GM19397 (cell line): ENCODE measurements around the gene COPS3.
A peak's percentile ranks its signal among the peaks of the same experiment; 100 is the strongest.
"Not testable (repeated sequence)": the region's sequence is repeated elsewhere in the genome, so short reads cannot be mapped to it uniquely, and the experiment has no call there.

Experiments
- ATAC-seq: cut with Tn5 transposase; IDR thresholded peaks from one replicate; pipeline ENCODE4 v1.9.1; 2021; ENCODE audit warnings: mild to moderate bottlenecking, moderate library complexity; ENCODE audit not compliant: unreplicated experiment

The COPS3 gene

DNA sequence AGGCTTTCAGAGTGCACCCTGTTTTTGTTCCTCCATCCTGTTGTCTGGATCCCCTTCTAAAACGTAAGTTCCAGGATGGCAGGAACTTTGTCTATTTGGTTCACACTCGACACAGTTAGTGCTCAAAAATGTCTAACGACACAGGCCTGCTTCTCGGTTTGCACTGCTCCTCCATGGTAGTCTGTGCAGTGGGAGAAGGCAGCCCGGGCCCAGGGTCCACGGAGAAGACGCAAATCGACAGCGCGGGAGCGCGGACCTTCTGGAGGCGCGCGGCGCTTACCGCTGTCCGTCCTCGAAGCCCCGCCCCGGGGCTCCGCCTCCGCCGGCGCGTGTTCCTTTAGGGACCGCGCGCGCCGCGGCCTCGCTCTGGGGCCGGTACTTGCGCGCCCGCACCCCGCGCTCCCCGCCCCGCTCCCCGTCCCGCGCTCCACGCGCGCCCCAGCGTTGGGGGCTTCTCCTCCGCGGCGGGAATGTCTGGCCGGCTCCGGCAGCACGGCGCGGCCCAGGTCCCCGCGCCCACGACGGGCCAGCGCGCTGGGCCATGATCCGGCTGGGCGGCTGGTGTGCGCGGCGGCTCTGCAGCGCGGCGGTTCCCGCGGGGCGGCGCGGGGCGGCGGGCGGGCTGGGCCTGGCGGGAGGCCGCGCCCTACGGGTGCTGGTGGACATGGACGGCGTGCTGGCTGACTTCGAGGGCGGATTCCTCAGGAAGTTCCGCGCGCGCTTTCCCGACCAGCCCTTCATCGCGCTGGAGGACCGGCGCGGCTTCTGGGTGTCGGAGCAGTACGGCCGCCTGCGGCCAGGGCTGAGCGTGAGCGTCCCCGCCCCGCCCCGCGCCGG lies 22.2 kb upstream of the COPS3 start, which contains the start of gene NT5M:
Gene NT5M, plus strand, starts transcription at position 364 of the 837 bp plus-strand sequence. Its CDS starts 178 bp downstream, at position 542.
- peak; percentile 63 for ATAC-seq

DNA sequence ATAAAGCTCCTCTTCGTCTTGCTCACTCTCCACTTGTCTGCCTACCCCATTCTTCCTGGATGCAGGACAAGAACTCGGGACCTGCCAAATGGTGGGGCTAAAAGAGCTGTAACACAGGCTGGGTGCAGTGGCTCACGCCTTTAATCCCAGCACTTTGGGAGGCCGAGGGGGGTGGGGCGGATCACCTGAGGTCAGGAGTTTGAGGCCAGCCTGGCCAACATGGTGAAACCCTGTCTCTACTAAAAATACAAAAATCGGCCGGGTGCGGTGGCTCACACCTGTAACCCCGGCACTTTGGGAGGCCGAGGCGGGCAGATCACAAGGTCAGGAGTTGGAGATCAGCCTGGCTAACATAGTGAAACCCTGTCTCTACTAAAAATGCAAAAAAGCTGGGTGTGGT lies 20.6 kb upstream of the COPS3 start:
- not testable (repeated sequence) for ATAC-seq

DNA sequence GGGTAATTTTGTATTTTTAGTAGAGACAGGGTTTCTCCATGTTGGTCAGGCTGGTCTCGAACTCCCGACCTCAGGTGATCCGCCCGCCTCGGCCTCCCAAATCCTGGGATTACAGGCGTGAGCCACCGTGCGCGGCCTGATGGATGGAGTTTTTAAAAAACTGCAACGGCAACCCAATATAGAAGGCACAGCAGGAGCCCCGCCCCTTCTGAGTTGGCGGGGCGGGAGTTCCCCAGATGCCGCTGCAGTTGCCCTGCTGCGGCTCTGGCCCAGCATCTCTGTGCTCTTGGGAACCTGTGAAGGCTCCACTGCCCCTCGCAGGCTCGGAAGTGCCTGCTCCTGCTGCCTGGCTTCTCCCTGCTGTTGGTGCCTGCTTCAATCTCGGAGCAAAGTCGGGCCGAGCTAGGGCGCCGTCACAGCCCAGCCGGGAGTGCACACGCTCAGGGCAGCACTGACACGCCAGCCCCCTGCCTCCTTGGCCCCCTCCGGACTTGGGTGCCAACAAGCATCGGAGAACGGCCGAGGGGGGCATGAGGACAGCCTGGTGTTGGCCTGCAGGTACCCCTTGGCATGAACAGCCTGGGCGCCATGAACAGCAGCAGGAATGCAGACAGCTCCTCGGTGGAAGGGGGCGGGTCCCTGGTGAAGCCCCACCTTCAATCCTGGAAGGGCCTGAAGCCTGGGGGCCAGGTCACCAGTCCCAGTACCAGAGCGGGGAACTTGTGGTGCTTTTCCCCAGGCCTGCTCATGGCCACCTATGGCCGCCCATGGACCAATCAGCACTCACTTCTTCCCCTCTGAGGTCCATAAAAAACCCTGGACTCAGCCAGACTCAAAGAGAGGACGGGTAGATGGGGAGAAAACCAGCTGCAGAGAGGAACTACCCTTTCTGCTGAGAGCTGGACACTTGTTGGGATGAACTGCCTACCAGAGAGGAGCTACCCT lies 19.9 kb upstream of the COPS3 start:
- ATAC-seq: no peak

DNA sequence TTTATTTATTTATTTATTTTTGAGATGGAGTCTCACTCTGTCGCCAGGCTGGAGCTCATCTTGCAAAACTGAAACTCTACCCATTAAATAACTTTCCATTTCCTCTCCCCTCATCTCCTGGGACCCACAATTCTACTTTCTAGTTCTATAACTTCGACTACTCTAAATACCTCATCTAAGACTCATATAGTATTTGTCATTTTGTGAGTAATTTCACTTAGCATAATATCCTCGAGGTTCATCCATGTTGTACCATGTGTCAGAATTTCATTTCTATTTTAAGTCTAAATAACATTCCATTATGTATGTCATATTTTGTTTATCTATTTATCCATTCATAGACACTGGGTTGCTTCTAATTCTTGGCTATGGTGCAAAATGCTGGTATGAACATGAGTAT lies 17.1 kb upstream of the COPS3 start:
- ATAC-seq: no peak

DNA sequence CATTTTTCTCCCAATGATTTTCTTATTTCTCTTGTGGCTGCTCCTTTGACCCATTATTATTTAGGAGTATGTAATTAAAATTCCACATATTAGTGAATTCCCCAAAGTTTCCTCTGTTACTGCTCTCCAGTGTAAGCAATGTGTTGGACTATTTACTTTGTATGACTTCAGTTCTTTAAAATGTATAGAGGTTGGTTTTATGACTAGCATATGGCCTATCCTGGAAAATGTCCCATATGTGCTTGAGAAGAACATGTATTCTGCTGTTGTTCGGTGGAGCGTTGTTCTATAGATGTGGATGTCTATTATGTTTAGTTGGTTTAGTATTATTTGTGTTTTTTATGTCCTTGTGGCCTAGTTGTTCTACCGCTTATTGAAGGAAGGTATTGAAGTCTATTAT lies 16.2 kb upstream of the COPS3 start:
- ATAC-seq: no peak

DNA sequence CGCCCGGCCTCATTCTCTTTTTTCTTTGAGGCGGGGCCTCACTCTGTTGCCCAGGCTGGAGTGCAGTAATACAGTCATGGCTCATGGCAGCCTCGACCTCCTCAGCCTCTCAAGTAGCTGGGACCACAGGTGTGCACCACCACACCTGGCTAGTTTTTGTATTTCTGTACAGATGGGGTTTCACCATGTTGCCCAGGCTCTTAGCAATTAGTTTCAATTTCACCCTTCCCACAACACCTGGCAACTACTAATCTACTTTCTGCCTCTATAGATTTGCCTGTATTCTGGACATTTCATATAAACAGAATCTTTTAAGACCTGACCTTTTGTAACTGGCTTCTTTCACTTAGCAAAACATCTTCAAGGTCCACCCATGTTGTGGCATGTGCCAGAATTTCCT lies 14.1 kb upstream of the COPS3 start:
- no peak for ATAC-seq

DNA sequence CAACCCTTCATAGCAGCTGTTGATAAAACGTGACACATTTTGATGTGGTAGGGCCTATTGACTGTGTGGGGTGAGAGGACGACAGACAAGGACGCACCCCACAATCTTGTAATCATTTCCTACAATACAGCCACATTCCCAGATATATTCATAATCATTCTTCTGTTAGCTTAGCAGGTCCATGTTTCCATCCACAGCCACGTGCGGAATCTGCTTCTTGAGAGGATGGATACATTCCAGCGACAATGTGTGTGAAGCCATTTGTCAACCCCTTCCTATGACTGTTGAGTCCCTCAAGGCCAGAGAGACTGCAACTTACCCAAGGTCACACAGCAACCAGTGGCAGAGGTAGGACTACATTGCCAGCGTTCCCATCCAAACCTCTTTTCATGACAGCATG lies 8.7 kb upstream of the COPS3 start:
- no peak for ATAC-seq

DNA sequence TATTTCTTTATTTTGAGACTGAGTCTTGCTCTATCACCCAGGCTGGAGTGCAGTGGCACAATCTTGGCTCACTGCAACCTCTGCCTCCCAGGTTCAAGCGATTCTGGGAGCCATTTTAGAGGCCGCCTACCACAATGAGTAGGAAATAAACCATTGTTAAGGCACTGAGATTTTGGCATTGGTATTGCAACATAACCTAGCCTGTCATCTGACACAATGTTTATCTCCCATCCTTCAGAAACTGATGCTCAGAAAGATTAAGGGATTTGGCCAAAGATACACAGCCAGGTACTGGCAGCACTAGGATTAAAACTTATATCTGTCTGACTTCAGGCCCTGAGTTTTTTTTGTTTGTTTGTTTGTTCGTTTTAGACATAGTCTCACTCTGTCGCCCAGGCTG lies 8.0 kb upstream of the COPS3 start:
- no peak for ATAC-seq

DNA sequence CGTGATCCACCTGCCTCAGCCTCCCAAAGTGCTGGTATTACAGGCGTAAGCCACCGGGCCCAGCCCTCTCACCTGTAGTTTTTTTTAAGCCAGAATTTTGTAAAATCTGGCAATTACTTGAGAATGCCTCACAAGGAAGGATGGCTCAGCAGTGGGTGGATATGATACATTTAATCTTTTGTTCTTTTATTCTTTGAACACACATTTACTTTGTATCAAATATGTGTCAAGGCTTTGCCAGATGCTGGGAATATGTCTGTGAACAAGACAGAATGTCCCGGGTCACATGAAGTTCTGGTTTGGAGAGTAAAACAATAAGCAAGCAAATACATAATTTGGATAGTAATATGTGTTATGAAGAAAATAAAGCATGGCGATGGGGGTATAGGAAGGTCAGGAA lies 4.9 kb upstream of the COPS3 start:
- no peak for ATAC-seq

DNA sequence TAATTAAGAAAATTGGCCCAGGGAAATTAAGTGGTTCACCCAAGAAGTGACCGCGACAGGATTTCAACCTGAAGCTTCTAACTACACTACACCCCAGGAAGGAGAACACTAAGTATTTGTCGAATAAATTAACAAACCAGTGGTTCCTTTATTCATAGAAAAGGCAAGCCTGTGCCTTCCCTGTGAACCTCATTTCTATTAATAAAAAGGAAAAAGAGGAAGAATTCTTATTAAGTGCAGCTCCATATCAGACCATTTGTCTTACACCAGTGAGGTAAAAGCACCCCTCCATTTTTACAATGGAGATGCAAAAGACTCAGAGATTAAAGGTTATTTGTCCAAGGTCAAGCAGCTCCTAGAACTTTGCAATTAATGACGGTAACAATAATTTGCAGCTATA lies 1.7 kb downstream of the COPS3 start:
- ATAC-seq: no peak

DNA sequence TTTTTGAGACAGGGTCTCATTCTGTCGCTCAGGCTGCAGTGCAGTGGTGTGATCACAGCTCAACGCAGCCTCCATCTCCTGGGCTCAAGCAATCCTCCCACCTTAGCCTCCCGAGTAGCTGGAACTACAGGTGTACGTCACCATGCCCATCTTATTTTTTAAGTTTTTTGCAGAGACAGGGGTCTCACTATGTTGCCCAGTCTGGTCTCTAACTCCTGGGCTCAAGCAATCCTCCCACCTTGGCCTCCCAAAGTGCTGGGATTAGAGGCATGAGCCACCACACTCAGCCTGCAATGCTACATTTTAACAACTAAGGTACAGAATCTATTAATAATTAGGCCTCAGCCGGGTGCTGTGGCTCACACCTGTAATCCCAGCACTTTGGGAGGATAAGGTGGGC lies 3.6 kb downstream of the COPS3 start:
- ATAC-seq: not testable (repeated sequence)

DNA sequence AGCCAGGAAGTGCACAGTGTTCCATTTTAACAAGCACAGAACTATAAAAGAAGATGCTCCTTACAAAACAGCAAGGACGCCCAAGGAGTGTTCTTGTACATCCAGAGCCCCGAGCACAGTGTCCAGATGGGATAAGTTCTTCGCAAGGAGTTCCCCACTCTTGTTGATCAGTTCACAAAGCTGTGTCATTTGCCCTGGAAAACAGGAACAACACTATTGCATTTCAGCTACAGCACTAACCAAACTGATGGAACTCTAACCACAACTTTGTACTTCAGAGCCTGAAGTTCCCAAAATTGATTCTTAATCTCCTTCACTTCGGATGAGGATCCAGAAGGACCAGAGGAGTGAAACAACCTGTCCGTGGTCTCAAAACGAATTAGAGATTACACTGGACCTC lies 5.1 kb downstream of the COPS3 start:
- no peak for ATAC-seq

DNA sequence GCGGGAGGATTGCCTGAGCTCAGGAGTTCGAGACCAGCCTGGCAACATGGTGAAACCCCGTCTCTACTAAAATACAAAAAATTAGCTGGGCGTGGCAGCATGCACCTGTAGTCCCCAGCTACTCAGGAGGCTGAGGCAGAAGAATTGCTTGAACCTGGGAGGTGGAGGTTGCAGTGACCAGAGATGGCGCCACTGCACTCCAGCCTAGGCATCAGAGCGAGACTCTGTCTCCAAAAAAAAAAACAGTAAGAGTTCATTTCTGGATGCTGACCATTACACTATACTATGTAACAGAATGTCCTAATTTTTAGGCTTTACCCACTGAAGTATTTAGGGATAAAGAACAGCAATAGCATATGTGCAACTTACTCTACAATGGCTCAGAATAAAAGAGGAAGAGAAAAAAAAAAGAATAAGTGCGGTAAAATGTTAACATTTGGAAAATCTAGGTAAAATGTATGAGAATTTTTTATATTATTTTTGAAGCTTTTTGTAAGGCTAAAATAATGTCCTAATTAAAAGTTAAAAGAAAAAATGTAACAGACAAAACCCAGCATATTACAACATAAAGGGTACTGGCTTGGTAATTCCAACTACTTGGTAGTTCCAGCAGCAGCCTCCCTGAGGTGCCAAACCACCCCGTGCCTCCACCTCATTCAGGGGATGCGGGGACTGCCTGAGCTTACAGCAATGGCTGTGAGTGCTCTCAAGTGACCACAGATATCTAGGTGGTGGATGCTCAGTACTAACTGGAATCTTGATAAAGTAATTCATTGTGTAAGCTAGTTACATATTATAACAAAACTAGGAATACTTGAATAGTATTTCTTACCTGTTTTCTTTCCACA lies 10.9 kb downstream of the COPS3 start:
- ATAC-seq: no peak

DNA sequence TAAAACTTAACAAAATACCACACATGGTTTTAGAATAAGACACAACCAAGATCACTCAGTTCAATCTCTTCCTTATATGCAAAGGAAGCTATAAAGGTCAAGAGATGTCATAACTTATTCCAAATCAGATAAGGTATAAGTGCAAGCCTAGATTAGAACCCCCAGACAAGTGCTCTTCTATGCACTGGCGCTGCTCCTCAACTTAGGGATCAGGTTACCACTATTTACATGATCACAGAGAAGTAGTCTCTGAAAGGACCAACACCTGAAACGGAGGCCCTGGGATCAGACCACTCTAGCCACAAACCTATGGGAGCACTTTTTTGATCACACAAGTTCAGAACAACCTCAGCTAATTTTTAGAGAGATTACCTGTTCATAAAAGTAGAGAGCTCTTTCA lies 16.6 kb downstream of the COPS3 start:
- ATAC-seq: no peak

DNA sequence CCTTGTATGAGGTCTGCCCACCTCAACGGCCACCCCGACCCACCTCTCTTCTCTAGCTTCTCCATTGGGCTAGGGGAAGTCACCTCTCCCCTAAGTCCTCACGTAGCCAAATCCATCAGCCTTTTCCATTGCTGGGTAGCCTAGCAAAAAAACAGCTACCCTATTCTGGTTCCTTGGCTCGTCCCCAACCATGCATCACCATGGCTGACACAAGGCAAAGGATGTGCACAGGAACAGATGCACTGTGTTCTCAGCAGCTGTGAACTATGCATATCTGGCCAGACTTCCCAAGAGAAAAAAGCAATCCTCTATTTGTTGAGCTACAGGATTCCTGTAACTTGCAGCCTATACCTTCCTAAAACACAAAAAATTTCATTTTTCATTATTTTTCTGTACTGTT lies 22.0 kb downstream of the COPS3 start:
- ATAC-seq: no peak

DNA sequence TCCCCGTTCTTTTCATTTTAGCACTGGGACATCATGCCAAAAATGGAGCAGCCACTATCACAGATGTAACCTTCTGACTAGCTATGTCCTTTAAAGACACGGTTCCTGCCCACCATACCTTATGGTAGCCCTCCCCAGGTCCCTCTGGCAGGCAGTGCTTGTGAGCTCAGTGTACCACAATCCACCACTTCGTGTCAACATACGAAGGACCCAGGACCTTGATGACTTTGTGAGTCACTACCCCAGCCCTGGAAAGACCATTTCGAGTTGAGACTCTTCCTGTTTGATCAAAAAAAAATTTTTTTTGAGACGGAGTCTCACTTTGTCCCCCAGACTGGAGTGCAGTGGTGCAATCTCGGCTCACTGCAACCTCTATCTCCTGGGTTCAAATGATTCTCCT lies 23.0 kb downstream of the COPS3 start:
- ATAC-seq: no peak

DNA sequence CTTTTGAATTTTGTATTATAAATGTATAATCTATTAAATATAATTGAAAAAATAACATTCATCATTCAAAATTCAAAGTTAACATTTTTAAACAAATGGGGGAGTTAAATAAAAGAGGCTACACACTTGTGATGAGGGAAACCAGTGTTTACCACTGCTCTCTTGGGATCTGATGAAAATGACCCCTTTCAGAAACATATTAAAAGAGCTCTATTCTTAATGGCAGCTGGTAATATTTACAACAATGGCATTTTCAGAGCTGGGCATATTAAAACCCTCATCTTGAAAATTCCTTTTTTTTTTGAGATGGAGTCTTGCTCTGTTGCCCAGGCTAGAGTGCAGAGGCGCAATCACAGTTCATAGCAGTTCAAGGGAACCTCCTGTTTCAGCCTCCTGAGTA lies 24.7 kb downstream of the COPS3 start:
- ATAC-seq: no peak

DNA sequence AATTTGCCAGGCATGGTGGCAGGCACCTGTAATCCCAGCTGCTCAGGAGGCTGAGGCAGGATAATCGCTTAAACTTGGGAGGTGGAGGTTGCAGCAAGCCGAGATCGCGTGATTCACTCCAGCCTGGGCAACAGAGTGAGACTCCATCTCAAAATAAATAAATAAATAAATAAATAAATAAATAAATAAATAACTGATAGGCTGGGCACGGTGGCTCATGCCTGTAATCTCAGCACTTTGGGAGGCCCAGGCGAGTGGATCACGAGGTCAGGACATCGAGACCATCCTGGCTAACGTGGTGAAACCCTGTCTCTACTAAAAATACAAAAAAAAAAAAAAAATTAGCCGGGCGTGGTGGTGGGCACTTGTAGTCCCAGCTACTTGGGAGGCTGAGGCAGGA lies 25.4 kb downstream of the COPS3 start:
- not testable (repeated sequence) for ATAC-seq

DNA sequence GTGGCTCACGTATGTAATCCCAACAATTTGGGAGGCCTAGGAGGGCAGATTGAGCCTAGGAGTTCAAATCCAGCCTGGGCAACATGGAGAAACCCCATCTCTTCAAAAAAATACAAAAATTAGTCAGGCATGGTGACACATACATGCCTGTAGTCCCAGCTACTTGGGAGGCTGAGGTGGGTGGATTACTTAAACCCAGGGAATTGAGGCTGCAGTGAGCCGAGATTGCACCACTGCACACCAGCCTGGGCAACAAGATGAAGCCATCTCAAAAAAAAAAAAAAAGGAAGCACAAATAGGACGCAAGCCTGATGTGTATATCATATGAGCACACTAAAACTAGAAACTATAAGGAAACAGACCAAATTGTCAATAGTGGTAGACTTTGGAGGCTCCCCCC lies 27.0 kb downstream of the COPS3 start:
- ATAC-seq: no peak

DNA sequence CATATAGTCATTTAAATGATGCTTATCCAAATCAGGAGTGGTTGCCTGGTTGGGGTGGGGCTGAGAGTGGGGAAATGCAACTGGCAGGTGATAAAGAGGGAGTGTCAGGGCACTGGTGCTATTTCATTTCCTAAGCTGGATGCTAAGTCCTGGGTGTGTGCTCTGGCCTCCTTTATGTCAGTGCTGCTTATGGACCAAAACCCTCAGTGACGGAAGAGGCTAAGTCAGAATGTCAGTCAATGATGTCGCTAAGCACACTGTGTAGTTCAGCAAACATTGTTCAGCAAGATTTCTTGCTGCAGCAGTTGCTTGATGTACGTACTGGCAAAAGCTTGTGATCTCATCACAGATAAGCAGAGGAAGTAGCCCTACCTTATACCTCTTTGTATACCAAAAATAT lies 27.6 kb downstream of the COPS3 start:
- ATAC-seq: no peak

DNA sequence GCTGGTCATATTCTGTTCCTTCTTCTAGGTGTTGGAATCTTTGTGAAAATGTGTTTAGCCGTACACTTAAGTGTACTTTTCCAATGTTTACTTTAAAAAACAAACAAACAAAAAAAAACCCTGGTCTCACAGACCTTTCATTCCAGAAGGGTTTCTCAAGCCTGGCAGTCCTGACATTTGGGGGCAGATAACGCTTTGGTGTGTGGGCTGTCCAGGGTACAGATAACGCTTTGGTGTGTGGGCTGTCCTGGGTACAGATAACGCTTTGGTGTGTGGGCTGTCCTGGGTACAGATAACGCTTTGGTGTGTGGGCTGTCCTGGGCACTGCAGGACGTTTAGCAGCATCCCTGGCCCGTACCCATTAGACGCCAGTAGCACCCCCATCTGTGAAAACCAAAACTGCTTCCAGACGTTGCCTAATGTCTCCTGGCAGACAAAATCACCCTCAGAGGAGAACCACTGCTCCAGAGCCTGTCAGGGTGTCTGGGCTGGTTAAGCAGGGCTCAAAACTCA lies 28.8 kb downstream of the COPS3 start:
- ATAC-seq: no peak
